ENCODE data around the gene TATDN2. TPM values are rescaled to one million over a fixed set of nuclear protein-coding genes. Genes with fewer than 3 reads are reported as not detected.

The TATDN2 gene
- total RNA-seq, 1 experiment from 2014 or later, result 14.1 TPM

- intact Hi-C loops (cut with micrococcal nuclease), result no loop called here
- Histone ChIP-seq H3K4me1 (ENCODE audit: insufficient read depth, low read length) (no peaks in the 10 kb centered on the region; the same call in 1 of the 2 replicates), H2AFZ (ENCODE audit: low read length) (no peak overlapping the region), H3F3A (ENCODE audit: low read length, unreplicated experiment) (no peaks in the 10 kb centered on the region), H3K4me3 (ENCODE audit: low read length) (no peak overlapping the region), H3K36me3 (ENCODE audit: low read depth, low read length) (peaks cover 68% of the 10 kb centered on the region), H3K4me2 (ENCODE audit: low read length) (no peak overlapping the region), H3K79me2 (ENCODE audit: low read length) (peaks cover 32% of the 10 kb centered on the region), H4K20me1 (ENCODE audit: low read length) (peaks cover 15% of the 10 kb centered on the region; the same call in 1 of the 2 replicates), H3K27me3 (ENCODE audit: low read length) (no peaks in the 10 kb centered on the region), H3K27ac (ENCODE audit: low read length) (no peak overlapping the region), H3K9ac (ENCODE audit: low read length) (no peak overlapping the region), H3K9me2 (replicated peaks; ENCODE audit: low read length) (no peaks in the 10 kb centered on the region), H3K9me3 (ENCODE audit: low read length) (no peaks in the 10 kb centered on the region)
- POLR2A ChIA-PET (ENCODE audit: unreplicated experiment), result no interaction called here
- no peak for TF ChIP-seq CTCF (conservative IDR thresholded peaks at IDR 0.05; ENCODE audit: low read depth, low read length)
- CTCF ChIA-PET, result no interaction called here
- ATAC-seq, result no peak
- no TSS peak for BruUV-seq (replicated peaks)
- no peak for DNase-seq
Observed at GRCh38 chr3:10315771-10316344, 67.6 kb downstream of the TATDN2 start.

GRCh38 chr3:10317311-10317960 lies 69.2 kb downstream of the TATDN2 start:
- Histone ChIP-seq H3F3A (ENCODE audit: low read length, unreplicated experiment) (no peaks in the 10 kb centered on the region), H3K27ac (ENCODE audit: low read length) (no peak overlapping the region), H3K9ac (ENCODE audit: low read length) (no peak overlapping the region), H4K20me1 (ENCODE audit: low read length) (peaks cover 15% of the 10 kb centered on the region; the same call in 1 of the 2 replicates), H3K79me2 (ENCODE audit: low read length) (peaks cover 32% of the 10 kb centered on the region), H3K4me2 (ENCODE audit: low read length) (no peak overlapping the region), H3K4me3 (ENCODE audit: low read length) (no peak overlapping the region), H3K27me3 (ENCODE audit: low read length) (no peaks in the 10 kb centered on the region), H3K36me3 (ENCODE audit: low read depth, low read length) (peaks cover 55% of the 10 kb centered on the region), H3K9me3 (ENCODE audit: low read length) (no peaks in the 10 kb centered on the region), H3K4me1 (ENCODE audit: insufficient read depth, low read length) (no peaks in the 10 kb centered on the region; the same call in 1 of the 2 replicates), H3K9me2 (replicated peaks; ENCODE audit: low read length) (no peaks in the 10 kb centered on the region), H2AFZ (ENCODE audit: low read length) (no peak overlapping the region)
- DNase-seq (no peak), ATAC-seq (no peak)
- CTCF ChIA-PET, result no interaction called here
- BruUV-seq (replicated peaks), result no TSS peak
- intact Hi-C loops (cut with micrococcal nuclease), result no loop called here
- no peak for TF ChIP-seq CTCF (conservative IDR thresholded peaks at IDR 0.05; ENCODE audit: low read depth, low read length)
- no peak for TF ChIP-seq EZH2 (IDR thresholded peaks at IDR 0.05; ENCODE audit: low read length, unreplicated experiment)
- no peak for TF ChIP-seq EZH2phosphoT487 (IDR thresholded peaks at IDR 0.05; ENCODE audit: borderline replicate concordance, low read length)
- POLR2A ChIA-PET (ENCODE audit: unreplicated experiment), result no interaction called here

DNA sequence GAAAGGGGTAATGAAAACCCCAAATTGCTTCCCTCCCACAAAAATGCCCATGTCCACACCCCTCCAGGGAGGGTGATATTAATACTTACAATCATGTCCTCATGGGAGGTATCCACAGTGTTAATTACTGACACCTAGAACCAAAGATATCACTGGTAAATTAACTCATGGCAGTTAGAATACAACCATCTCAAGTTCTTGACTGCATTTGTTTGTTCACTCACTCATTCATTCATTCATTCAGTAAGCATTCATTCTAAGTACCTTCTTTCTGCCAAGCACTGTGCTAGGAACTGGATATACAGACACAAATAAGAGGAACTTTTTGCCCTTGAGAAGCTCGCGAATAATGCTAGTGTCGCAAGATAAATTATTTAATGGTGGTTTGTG lies 69.7 kb downstream of the TATDN2 start:
- no peaks in the 10 kb centered on the region for H3F3A ChIP-seq (ENCODE audit: low read length, unreplicated experiment)
- H4K20me1 ChIP-seq (ENCODE audit: low read length), result peaks cover 15% of the 10 kb centered on the region; the same call in 1 of the 2 replicates
- H3K27me3 ChIP-seq (ENCODE audit: low read length), result no peaks in the 10 kb centered on the region
- no peak overlapping the region for H3K9ac ChIP-seq (ENCODE audit: low read length)
- H3K27ac ChIP-seq (ENCODE audit: low read length), result no peak overlapping the region
- no peak overlapping the region for H3K4me2 ChIP-seq (ENCODE audit: low read length)
- H2AFZ ChIP-seq (ENCODE audit: low read length), result no peak overlapping the region
- ATAC-seq (no peak), DNase-seq (no peak)
- ChIA-PET CTCF (no interaction called here), POLR2A (ENCODE audit: unreplicated experiment) (no interaction called here)
- intact Hi-C loops (cut with micrococcal nuclease), result no loop called here
- peaks cover 50% of the 10 kb centered on the region for H3K36me3 ChIP-seq (ENCODE audit: low read depth, low read length)
- no TSS peak for BruUV-seq (replicated peaks)
- H3K79me2 ChIP-seq (ENCODE audit: low read length), result peaks cover 32% of the 10 kb centered on the region
- no peaks in the 10 kb centered on the region; the same call in 1 of the 2 replicates for H3K4me1 ChIP-seq (ENCODE audit: insufficient read depth, low read length)
- no peaks in the 10 kb centered on the region for H3K9me3 ChIP-seq (ENCODE audit: low read length)
- TF ChIP-seq EZH2phosphoT487 (IDR thresholded peaks at IDR 0.05; ENCODE audit: borderline replicate concordance, low read length) (no peak), EZH2 (IDR thresholded peaks at IDR 0.05; ENCODE audit: low read length, unreplicated experiment) (no peak), CTCF (conservative IDR thresholded peaks at IDR 0.05; ENCODE audit: low read depth, low read length) (no peak)
- no peaks in the 10 kb centered on the region for H3K9me2 ChIP-seq (replicated peaks; ENCODE audit: low read length)
- no peak overlapping the region for H3K4me3 ChIP-seq (ENCODE audit: low read length)

All from PC-3 (cell line).